T1000 (cell line): ENCODE data around the gene ELL2.
A peak's percentile ranks its signal among the peaks of the same experiment; 100 is the strongest.

Experiments
- DNase-seq: peaks from one replicate; lab custom pipeline; 2025; ENCODE audit warnings: mixed read lengths; lab: John Stamatoyannopoulos, UW

ELL2 gene

DNA sequence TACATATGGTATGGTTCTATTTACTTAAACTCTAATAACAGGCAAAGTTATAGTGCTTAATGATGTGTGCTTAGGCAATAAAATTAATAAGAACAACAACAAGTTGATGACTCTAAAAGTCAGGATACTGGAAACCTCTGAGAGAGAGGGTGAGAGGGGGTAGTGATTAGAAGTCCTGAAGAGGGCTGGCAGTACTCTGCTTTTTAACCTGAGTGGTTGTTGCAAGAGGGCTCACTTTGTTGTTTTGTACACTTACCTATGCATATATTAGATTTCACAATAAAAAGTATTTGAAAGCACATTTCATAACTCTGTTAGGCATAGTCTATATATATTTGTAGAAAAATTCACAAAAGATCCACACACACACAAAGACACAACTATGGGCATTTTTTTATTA is 21.4 kb upstream of the ELL2 start:
- no peak for DNase-seq

GRCh38 chr5:95976606-95977005 is 15.0 kb upstream of the ELL2 start:
- no peak for DNase-seq

- DNase-seq = no peak
Observed at GRCh38 chr5:95975703-95976102, 14.1 kb upstream of the ELL2 start.

GRCh38 chr5:95973793-95974325 is 12.2 kb upstream of the ELL2 start:
- DNase-seq = no peak

- DNase-seq = no peak
Observed at GRCh38 chr5:95972196-95972595, 10.5 kb upstream of the ELL2 start.

DNA sequence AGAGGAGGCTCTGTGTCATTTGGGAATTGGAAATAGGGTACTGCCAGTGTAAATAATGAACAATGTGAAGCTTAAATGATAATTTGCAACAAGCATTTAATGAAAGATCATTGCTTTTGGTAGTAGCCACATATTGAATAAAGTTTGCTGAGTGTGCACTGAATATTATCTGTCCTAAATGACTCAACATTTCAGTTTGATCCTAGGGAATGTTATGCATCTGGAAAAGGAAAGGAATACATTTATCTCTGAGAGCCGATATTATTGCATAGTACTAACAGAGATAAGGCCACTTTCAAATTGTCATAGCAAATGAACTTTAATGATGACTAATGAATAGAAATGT is 8.7 kb upstream of the ELL2 start:
- no peak for DNase-seq

GRCh38 chr5:95969651-95970358 is 8.2 kb upstream of the ELL2 start:
- DNase-seq = no peak

- no peak for DNase-seq
Observed at GRCh38 chr5:95969055-95969454, 7.4 kb upstream of the ELL2 start.

GRCh38 chr5:95967236-95967635 is 5.6 kb upstream of the ELL2 start:
- DNase-seq = no peak

DNA sequence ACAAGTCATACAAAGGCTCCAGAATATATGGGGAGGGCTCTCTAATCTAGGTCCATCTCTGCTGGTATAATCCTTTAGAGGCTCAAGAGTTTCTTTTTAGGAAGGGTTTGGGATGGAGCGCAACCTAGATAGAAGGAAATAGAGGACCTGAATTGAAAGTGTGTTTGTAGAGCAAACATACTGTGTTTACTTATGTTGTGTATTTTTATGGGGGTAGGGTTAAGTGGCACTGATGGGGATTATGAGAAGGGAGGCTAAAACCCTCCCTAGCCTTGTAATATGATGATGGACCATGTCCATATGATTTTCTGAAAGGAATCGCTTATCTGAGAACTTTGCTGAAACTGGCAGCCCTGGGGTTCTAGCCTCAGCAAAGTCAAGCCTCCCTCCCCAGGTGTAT is 4.4 kb upstream of the ELL2 start:
- DNase-seq = no peak

DNA sequence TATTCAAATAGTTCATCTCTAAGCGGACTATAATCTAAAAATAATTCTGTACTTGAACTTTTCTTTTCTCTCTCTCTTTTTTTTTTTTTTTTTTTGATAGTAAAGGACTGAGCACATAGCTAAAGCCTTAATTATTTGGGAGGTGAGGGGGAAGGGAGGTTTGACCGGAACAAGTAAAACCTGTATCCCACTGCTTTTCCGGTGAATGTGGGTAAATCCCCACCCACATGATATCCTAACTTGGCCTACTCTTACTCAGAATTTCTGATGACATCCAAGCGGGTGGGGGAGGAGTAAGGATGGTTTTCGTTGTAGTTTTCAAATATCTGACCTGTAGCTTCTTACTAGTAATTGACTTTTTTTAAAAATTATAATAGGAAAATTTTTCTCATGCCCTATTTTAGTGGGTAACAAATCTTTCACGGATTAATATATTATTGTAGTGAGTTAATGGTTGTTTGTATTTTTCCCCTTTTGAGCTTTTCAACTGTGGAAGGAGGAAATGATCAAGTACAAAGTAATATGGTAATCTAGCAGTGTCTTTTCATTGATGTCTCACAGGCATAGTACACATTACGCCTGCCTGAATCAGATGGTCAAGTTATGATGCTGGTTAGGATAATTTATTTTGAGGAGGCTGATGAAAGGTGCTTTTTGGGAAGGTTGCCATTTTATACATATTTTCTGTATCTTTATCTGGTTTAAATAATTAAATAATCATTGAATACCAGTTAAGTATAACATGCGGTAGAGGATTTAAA is 2.2 kb upstream of the ELL2 start:
- no peak for DNase-seq

GRCh38 chr5:95962785-95963184 is 1.1 kb upstream of the ELL2 start:
- DNase-seq = no peak

DNA sequence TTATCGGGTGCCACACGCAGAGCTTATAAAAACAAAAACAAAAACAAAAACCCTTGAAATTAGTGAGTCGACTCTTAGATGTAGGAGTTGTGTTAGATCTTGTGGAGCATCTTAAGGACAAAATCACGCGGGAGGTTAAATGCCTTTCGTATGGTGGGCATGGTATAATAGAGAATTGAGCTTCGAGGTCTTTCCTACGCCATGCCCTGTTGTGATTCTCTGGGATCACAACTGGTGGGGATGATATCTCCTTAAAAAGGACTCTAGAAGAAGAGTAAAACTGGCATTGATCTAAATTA is 773 bp upstream of the ELL2 start:
- DNase-seq = no peak

DNA sequence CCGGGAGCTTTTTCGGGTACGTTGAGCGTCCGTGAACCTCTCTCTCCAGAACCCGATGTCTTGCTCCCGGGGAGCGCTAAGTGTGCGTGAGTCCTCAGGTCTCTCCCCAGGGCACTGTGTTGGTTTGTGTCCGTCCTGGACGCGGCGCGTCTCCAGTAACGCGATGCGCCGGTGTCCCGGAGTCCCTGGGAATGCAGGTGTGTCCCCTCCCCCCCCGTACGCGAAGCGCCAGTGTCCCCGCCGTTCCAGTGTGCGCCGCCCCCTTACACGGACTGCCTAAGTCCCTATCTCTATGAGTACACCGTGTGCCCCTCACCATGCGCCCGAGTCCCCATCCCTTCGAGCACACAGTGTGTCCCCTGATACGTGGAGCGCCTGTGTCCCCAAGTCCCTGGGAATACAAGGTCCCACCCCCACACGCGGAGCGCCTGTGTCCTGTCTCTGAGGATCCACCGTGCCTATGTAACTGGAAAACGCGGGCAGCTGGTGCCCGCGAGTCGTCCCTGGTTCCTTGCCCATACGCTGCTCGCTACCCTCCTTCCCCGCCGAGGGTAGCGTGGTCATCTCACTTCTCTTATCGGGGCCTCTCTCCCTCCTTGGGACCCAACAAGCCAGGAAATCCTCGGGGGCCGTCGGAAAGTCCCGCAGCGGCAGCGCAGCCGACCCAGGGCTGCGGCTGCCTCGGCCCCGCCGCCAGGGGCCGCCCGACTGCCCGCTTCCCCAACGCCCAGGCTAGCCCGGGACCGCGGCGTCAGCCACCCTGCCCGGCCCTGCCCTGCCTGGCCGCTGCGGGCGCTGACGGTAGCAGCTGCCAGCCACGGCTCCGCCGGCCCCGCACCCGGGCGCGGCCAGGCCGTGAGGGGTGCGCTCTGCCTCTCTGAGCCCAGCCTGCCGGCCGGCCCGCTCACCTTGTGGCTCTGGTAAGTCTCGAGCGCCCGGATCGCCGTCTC is 709 bp downstream of the ELL2 start:
- DNase-seq = peak; percentile 84

- no peak for DNase-seq
Observed at GRCh38 chr5:95959888-95960666, 1.6 kb downstream of the ELL2 start.

GRCh38 chr5:95959051-95959887 is 2.4 kb downstream of the ELL2 start:
- DNase-seq = no peak

- no peak for DNase-seq
Observed at GRCh38 chr5:95958310-95959014, 3.2 kb downstream of the ELL2 start.

DNA sequence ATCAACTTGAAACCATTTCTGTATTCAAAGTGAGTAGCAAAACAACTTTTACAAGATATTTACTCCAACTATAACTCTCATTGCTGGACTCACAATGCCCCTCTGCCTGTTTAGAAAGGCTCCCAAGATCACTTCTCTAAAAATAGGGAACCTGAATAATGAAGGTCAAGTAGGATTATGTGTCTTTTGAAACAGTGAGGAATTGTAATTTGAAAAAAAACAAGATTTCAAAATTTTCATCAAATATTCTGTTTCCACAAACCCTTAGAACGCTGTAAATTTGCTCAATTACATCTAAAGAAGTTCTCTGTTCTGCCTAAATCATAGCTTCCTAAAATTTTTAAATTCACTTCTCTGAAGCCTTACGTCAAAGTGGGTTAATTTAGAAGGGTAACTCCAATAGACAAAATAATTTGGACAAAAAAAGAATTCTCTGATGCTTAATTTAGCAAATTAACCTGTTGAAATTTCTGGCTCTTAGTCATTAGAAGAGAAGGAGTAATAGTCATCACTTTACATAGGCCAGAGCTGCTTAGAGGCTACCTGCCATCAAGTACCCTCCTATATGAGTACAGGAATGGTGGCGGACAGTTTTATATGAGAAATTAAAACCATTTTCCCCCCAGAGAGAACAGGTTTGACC is 4.0 kb downstream of the ELL2 start:
- DNase-seq = no peak

DNA sequence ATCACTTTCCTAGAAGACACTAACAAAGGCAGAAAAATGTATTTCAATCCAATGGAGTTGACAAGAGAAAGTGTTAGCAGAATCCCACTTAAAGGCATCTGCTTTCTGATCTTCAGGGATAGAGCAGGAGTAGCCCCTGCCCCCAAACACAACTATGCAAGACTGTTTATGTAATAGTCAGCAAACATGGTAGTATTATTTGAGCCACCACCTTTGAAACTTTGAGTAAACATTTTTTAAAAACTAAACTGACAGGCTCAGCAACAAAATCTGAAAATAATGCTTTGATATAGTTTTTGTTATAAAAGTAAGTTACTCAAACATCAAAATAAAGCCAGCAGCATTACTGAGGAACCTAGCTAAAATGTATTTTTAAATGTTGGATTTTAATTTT is 4.8 kb downstream of the ELL2 start:
- DNase-seq = no peak
